Ovary (tissue), 9 donors: ENCODE measurements around the gene ADGRB3. TPM values are rescaled to one million over a fixed set of nuclear protein-coding genes. Genes with fewer than 3 reads are reported as not detected.

Source experiments
- DNase-seq, 5 donors: peaks; one replicate each; pipeline ENCODE4 v3.0.0-alpha.2; 2019 to 2020
- H3K27ac ChIP-seq, 2 donors: fragments of 200-600 bp; one replicate each; pipeline versions ENCODE4 v1.5.1 to v1.8.0; 2019 to 2022
- H3K27me3 ChIP-seq: fragments of 200-600 bp; one replicate; pipeline ENCODE4 v1.8.0; 2022
- H3K36me3 ChIP-seq: fragments of 200-600 bp; sonication (generic); one replicate; pipeline ENCODE4 v1.5.1; 2019
- H3K4me1 ChIP-seq: one replicate; pipeline ENCODE4 v1.8.1; 2013; ENCODE audit warnings: mild to moderate bottlenecking, moderate library complexity; ENCODE audit not compliant: insufficient read depth
- H3K4me3 ChIP-seq: fragments of 200-600 bp; sonication (generic); one replicate; pipeline ENCODE4 v1.5.1; 2017
- H3K9me3 ChIP-seq, 2 donors: fragments of 200-600 bp in 1 of 2; sonication (generic) in 1 of 2; one replicate each; pipeline versions ENCODE4 v1.5.1 to v1.8.1; 2013 to 2019; ENCODE audit warnings: mild to moderate bottlenecking in 1 of 2, moderate library complexity in 1 of 2
- CTCF ChIP-seq, 3 donors: fragments of 450-650 bp in 2 of 3; fragments of 200-600 bp in 1 of 3; IDR thresholded peaks; one replicate each; pipeline versions ENCODE4 v1.5.1 to v1.8.0; 2016 to 2022; ENCODE audit warnings: antibody characterized with exemption in 3 of 3, mild to moderate bottlenecking in 1 of 3
- EP300 ChIP-seq: sonication (generic); formaldehyde crosslinking; IDR thresholded peaks from one replicate; pipeline ENCODE4 v1.6.1; 2017; ENCODE audit warnings: antibody characterized with exemption
- POLR2A ChIP-seq: fragments of 450-650 bp; IDR thresholded peaks from one replicate; pipeline ENCODE4 v1.6.1; 2017; ENCODE audit warnings: antibody characterized with exemption, mild to moderate bottlenecking, moderate library complexity
- WGBS, 3 donors: extraction: QIAGEN DNeasy Blood & Tissue Kit in 1 of 3; methylation state at CpG; one replicate each; pipeline versions ENCODE4 v1.1.5 to v1.1.7; 2013 to 2017; 5-methylcytosine and 5-hydroxymethylcytosine counted together
- intact Hi-C, 4 donors: fragments of 100-400 bp; cut with DNase I; formaldehyde crosslinking; loops; one replicate each; pipeline versions ENCODE4 v1.11.0 to v1.15.1; 2022 to 2023
- polyA plus RNA-seq, 2 donors: library from polyadenylated mRNA; stranded (reverse); fragments of 200-250 nt in 1 of 2; fragments of 350-450 nt in 1 of 2; fragmentation: Illumina TruSeq in 1 of 2; extraction: RNeasy Lipid Tissue Mini Kit (QIAGEN cat#74804) in 1 of 2; gene quantifications; one replicate each; pipeline ENCODE4 v1.2.3, GENCODE V29; 2013 to 2014
- total RNA-seq, 7 donors: library from RNA; depleted of rRNA in 2 of 7; stranded (reverse); fragments of >200 nt in 2 of 7; fragmentation: NEBNext Ultra II Directional in 3 of 7; extraction: Animal tissue kit (Norgen Biotek cat#: 25700) in 3 of 7; gene quantifications; one replicate each; pipeline versions ENCODE4 v1.1.0 to v1.2.4, GENCODE V29; 2016 to 2023
- donor health status: DM: no; HTN: no; CAD: no; lungs with moderate emphysema.
- donor health status: DM: no; HTN: no; CAD: no.
- donor health status: Bipolar disorder and iron deficiency.
- donor health status: DM: yes; HTN: yes; CAD: no.
- donor health status: DM: no; HTN: no; CAD: no.
- donor health status: DM: yes; HTN: yes; CAD: no.

Gene ADGRB3
- total and polyA plus RNA-seq, 9 donors = 0.28 to 3.0 (median 1.4) TPM

GRCh38 chr6:69308584-69308983, 673.5 kb downstream of the ADGRB3 start:
- Histone ChIP-seq H3K4me3 (no peak overlapping the region), H3K9me3 (no peaks in the 10 kb centered on the region), H3K4me1 (no peaks in the 10 kb centered on the region), H3K27me3 (no peaks in the 10 kb centered on the region), H3K27ac (no peak overlapping the region), H3K36me3 (no peaks in the 10 kb centered on the region)
- DNase-seq = no peak
- no peak for TF ChIP-seq EP300
- no peak for TF ChIP-seq CTCF (IDR thresholded peaks at IDR 0.05)
- no peak for TF ChIP-seq POLR2A
- intact Hi-C loops = no loop called here
- 87 to 95% (median 90%) methylated on average over 2 of the region's 2 CpGs for WGBS, 3 donors

GRCh38 chr6:69311888-69312287, 676.8 kb downstream of the ADGRB3 start:
- Histone ChIP-seq H3K4me3 (no peak overlapping the region), H3K27ac (no peak overlapping the region), H3K9me3 (no peaks in the 10 kb centered on the region), H3K27me3 (no peaks in the 10 kb centered on the region), H3K4me1 (no peaks in the 10 kb centered on the region), H3K36me3 (no peaks in the 10 kb centered on the region)
- 81 to 88% (median 88%) methylated on average over 1 of the region's 1 CpG for WGBS, 3 donors
- intact Hi-C loops = loop anchor here in 1 of 4 donors (5.0 kb wide), 1 partner anchor 655 kb away; no protein-coding TSS in a partner anchor
- DNase-seq = no peak
- TF ChIP-seq EP300 (no peak), POLR2A (no peak), CTCF (IDR thresholded peaks at IDR 0.05) (no peak)

- Histone ChIP-seq H3K9me3 (no peaks in the 10 kb centered on the region), H3K4me1 (no peaks in the 10 kb centered on the region), H3K4me3 (no peak overlapping the region), H3K27me3 (no peaks in the 10 kb centered on the region), H3K27ac (no peak overlapping the region), H3K36me3 (no peaks in the 10 kb centered on the region)
- WGBS, 3 donors = 70 to 77% (median 71%) methylated on average over 1 of the region's 1 CpG
- no peak for TF ChIP-seq POLR2A
- no peak for TF ChIP-seq EP300
- no peak for TF ChIP-seq CTCF (IDR thresholded peaks at IDR 0.05)
- intact Hi-C loops = loop anchor here in 1 of 4 donors (5.0 kb wide), 1 partner anchor 657 kb away; no protein-coding TSS in a partner anchor
- DNase-seq = no peak
Observed at GRCh38 chr6:69314001-69314400, 678.9 kb downstream of the ADGRB3 start.

GRCh38 chr6:69314531-69314930, 679.4 kb downstream of the ADGRB3 start:
- Histone ChIP-seq H3K9me3 (no peaks in the 10 kb centered on the region), H3K4me3 (no peak overlapping the region), H3K4me1 (no peaks in the 10 kb centered on the region), H3K27ac (no peak overlapping the region), H3K27me3 (no peaks in the 10 kb centered on the region), H3K36me3 (no peaks in the 10 kb centered on the region)
- TF ChIP-seq CTCF (IDR thresholded peaks at IDR 0.05) (no peak), EP300 (no peak), POLR2A (no peak)
- no peak for DNase-seq
- intact Hi-C loops = loop anchor here in 1 of 4 donors (5.0 kb wide), 1 partner anchor 657 kb away; no protein-coding TSS in a partner anchor
